ENCODE data around the gene EFCAB9.

The EFCAB9 gene

DNA sequence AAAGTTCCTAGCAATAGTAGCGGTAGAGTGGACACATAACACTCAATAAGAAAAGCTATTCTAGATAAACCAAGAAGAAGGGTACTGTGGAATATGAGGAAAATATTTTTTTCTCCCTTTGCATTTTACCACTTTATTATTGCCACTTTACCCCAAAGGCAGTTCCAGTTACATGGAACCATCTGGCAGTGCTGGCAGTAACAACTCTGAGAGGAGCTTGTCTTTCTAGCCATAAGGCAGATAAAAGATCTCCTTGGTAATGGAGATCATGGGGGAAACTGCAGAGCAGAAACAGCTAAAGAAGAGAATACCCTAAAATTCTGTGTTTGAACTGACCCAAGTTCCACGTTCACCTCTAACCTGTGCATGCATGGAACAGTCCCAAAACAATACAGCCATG, 51.1 kb downstream of the EFCAB9 start:
- no peak for DNase-seq

DNA sequence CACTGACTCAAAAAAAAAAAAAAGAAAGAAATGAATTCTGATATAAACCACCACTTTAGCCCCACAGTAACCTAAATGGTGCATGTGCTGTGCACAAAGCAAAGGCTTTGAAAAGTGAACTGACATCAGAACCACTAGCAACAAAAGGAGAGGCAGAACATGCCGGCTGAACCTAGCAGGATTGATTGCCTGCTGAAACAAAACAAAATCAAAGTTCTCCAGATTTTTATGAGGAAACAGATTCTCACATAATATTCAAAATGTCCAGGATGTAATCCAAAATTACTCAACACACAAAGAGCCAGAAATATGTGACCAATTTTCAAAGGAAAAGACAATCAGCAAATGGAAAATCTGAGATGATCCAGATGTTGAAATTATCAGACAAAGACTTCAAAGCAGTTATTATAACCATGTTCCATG, 51.7 kb downstream of the EFCAB9 start:
- DNase-seq = no peak

DNA sequence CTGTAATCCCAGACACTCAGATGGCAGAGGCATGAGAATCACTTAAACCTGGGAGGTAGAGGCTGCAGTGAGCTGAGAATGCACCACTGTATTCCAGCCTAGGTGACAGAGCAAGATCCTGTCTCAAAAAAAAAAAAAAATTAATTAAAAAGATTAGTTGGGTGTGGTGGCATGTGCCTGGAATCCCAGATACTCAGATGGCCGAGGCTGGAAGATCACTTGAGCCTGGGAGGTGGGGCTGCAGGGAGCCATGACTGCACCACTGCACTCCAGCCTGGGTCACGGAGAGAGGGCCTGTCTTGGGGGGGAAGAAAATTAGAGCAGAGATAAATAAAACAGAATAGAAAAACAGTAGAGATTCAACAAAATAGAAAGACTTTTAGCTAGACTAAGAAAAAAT, 54.7 kb downstream of the EFCAB9 start:
- DNase-seq = no peak

DNA sequence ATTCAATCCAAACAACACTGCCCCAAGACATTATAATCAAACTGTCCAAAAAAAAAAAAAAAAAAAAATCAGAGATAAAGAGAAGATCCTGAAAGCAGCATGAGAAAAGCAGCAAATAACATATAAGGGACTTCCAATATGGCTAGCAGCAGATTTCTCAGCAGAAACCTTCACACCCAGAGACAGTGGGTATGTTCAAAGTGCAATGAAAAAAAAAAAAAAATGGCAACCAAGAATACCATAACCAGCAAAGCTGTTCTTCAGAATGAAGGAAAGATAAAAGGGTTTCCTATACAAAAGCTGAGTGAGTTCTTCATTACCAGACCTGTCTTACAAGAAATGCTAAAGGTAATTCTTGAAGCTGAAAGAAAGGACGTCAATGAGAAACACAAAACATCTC, 57.4 kb downstream of the EFCAB9 start:
- DNase-seq = no peak

DNA sequence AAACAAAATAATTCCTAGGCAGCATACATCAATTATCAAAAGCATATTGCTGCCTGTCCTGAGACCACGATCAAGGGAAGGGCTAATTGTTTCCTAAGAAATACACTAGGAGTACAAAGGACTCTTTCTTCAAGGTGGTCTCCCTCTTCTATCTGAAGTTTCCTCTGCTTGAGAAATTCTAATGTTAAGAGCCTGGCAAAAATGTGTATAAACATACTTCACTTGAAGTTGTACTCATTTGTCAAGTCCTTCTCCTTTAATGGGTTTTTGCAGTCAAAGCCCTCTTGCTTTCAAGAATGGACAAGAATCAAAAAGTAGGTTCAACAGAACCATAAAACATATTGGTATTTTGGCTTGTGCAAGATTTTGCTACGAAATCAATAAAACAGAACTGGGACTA, 58.5 kb downstream of the EFCAB9 start:
- no peak for DNase-seq
